ENCODE measurements around the gene STRN4.

The STRN4 gene

DNA sequence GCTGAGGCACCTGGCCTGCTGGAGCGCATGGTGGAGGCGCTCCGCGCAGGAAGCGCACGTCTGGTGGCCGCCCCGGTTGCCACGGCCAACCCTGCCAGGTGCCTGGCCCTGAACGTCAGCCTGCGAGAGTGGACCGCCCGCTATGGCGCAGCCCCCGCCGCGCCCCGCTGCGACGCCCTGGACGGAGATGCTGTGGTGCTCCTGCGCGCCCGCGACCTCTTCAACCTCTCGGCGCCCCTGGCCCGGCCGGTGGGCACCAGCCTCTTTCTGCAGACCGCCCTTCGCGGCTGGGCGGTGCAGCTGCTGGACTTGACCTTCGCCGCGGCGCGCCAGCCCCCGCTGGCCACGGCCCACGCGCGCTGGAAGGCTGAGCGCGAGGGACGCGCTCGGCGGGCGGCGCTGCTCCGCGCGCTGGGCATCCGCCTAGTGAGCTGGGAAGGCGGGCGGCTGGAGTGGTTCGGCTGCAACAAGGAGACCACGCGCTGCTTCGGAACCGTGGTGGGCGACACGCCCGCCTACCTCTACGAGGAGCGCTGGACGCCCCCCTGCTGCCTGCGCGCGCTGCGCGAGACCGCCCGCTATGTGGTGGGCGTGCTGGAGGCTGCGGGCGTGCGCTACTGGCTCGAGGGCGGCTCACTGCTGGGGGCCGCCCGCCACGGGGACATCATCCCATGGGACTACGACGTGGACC is 9.7 kb upstream of the STRN4 start:
- Histone ChIP-seq H3K27me3 (ENCODE audit: control insufficient read depth in 1 of 2, insufficient read depth in 2 of 2, low read length in 2 of 2) (no peaks in the 10 kb centered on the region), H3K4me3 (ENCODE audit: low read length in 2 of 2) (no peak overlapping the region), H3K36me3 (ENCODE audit: control insufficient read depth in 2 of 2, insufficient read depth in 2 of 2, low read length in 2 of 2) (peaks cover 0 to 16% of the 10 kb centered on the region in 2 donors), H3K9ac (ENCODE audit: low read length in 2 of 2) (no peak overlapping the region), H3K27ac (ENCODE audit: low read length) (no peak overlapping the region), H3K4me1 (ENCODE audit: control insufficient read depth, insufficient read depth, low read length) (peaks cover 11% of the 10 kb centered on the region), H3K9me3 (ENCODE audit: control insufficient read depth in 2 of 2, low read length in 2 of 2) (no peaks in the 10 kb centered on the region)

DNA sequence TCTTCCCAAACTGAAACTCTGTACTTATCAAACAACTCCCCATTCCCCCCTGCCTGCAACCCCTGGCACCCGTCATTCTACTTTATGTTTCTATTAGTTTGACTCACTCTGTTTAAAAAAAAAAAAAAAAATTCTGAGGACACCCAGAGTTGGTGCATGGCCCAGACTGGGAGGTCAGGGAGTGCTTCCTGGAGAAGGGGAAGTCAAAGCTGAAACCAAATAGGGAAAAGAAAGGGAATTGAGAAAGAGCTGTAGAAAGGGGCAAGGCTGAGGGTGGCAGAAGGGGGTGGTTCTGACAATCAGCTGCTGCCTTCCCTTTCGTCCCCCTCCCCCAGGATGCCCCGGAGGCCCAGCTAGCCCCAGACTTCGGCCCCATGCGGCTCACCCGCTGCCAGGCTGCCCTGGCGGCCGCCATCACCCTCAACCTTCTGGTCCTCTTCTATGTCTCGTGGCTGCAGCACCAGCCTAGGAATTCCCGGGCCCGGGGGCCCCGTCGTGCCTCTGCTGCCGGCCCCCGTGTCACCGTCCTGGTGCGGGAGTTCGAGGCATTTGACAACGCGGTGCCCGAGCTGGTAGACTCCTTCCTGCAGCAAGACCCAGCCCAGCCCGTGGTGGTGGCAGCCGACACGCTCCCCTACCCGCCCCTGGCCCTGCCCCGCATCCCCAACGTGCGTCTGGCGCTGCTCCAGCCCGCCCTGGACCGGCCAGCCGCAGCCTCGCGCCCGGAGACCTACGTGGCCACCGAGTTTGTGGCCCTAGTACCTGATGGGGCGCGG is 9.0 kb upstream of the STRN4 start:
- Histone ChIP-seq H3K36me3 (ENCODE audit: control insufficient read depth in 2 of 2, insufficient read depth in 2 of 2, low read length in 2 of 2) (peaks cover 0 to 16% of the 10 kb centered on the region in 2 donors), H3K9me3 (ENCODE audit: control insufficient read depth in 2 of 2, low read length in 2 of 2) (no peaks in the 10 kb centered on the region), H3K27me3 (ENCODE audit: control insufficient read depth in 1 of 2, insufficient read depth in 2 of 2, low read length in 2 of 2) (no peaks in the 10 kb centered on the region), H3K4me1 (ENCODE audit: control insufficient read depth, insufficient read depth, low read length) (peaks cover 12% of the 10 kb centered on the region), H3K27ac (ENCODE audit: low read length) (no peak overlapping the region), H3K4me3 (ENCODE audit: low read length in 2 of 2) (no peak overlapping the region), H3K9ac (ENCODE audit: low read length in 2 of 2) (no peak overlapping the region)

DNA sequence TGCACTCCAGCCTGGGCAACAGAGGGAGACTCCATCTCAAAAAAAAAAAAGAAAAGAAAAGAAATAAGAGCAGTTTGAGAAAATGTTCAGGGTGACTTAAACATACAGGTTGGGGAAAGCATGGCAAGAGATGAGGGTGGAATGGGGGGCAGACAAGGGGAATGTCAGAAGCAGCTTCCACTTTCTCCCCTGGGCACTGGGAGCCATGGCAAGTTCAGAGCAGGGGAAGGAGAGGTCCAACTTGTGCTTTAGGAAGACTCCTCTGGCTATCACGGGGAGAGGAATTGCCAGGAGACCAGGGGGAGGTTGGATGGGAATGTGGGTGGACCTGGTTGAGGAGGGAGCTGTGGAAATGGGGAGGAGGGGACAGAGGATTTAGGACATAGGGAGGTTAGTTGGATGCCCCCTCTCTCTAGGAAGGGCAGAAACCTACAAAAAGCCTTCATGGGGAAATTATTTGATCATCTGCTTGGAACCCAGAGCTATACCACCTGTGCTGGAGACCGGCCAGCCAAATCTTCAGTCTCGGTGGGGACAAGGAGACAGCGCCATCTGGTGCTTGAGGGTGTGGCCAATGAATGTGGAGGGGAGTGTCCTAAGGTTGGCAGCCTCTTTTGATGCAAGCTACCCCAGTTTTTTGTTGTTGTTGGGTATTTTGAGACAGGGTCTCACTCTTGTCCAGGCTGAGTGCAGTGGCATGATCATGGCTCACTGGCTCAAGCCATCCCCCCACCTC is 7.3 kb upstream of the STRN4 start:
- Histone ChIP-seq H3K36me3 (ENCODE audit: control insufficient read depth in 2 of 2, insufficient read depth in 2 of 2, low read length in 2 of 2) (peaks cover 0 to 20% of the 10 kb centered on the region in 2 donors), H3K27me3 (ENCODE audit: control insufficient read depth in 1 of 2, insufficient read depth in 2 of 2, low read length in 2 of 2) (no peaks in the 10 kb centered on the region), H3K27ac (ENCODE audit: low read length) (no peak overlapping the region), H3K4me3 (ENCODE audit: low read length in 2 of 2) (no peak overlapping the region), H3K4me1 (ENCODE audit: control insufficient read depth, insufficient read depth, low read length) (peaks cover 15% of the 10 kb centered on the region), H3K9me3 (ENCODE audit: control insufficient read depth in 2 of 2, low read length in 2 of 2) (no peaks in the 10 kb centered on the region), H3K9ac (ENCODE audit: low read length in 2 of 2) (no peak overlapping the region)

DNA sequence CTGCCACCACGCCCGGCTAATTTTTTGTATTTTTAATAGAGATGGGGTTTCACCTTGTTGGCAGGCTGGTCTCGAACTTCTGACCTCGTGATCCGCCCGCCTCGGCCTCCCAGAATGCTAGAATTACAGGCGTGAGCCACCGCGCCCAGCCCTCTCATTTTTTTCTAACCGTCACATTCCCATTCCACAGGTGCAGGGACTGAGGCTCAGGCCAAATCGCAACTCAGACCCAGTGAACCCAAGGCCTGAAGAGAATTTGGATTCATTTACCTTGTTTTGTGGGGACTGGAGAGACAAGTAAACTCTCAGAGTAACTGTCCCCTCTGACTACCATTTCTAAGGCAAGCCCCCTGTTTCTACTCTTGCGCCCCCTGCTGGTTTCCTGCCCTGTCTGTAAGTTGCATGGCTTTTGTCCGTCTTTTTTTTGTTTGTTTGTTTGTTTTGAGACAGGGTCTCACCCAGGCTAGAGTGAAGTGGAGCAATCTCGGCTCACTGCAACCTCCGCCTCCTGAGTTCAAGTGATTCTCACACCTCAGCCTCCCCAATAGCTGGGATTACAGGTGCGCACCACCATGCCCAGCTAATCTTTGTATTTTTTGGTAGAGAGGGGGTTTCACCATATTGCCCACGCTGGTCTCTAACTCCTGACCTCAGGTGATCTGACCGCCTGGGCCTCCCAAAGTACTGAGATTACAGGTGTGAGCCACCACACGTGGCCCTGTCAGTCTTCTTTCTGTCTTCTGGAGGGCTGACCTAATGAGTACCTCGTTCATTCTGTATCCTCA is 2.3 kb upstream of the STRN4 start:
- Histone ChIP-seq H3K36me3 (ENCODE audit: control insufficient read depth in 2 of 2, insufficient read depth in 2 of 2, low read length in 2 of 2) (peaks cover 0 to 12% of the 10 kb centered on the region in 2 donors), H3K27ac (ENCODE audit: low read length) (no peak overlapping the region), H3K9me3 (ENCODE audit: control insufficient read depth in 2 of 2, low read length in 2 of 2) (no peaks in the 10 kb centered on the region), H3K4me1 (ENCODE audit: control insufficient read depth, insufficient read depth, low read length) (peaks cover 30% of the 10 kb centered on the region), H3K9ac (ENCODE audit: low read length in 2 of 2) (no peak overlapping the region), H3K4me3 (ENCODE audit: low read length in 2 of 2) (no peak overlapping the region), H3K27me3 (ENCODE audit: control insufficient read depth in 1 of 2, insufficient read depth in 2 of 2, low read length in 2 of 2) (no peaks in the 10 kb centered on the region)

DNA sequence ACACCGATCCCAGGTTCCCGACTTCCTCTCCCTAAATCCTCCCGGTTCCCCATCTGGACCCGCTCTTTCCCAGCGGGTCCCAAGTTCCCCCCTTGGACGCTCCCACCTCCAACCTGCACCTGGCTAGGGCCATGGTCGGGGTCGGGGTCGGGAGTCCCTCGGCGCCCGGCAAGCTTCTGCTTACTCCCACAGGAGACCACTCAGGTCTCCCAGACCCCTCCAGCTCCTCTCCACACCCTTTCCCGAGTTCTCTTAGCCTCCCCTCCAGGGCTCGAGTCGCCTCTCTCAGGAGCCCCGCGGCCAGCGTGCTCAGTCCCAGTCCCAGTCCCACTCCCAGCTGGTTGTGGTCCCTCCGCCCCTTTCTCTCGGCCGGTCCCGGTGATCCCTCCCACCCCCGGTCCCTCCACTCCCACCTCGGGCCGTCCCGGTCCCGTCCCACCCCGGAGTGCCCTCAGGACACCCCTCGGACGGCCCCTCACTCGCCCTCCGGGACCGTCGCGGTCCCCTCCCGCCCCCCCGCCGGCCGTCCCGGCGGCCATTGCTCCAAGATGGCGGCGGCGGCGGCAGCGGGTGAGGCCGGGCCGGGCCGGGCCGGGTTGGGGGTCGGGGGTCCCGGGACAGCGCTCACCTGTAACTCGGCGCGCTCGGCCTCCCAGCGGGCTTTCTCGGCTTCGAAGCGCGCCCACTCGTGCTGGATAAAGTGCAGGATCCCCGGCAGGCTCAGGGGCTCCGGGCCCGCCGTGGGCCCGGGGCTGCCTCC is 549 bp downstream of the STRN4 start, which contains the start of gene FKRP:
FKRP (plus strand) TSS at position 537 of the 760 bp plus-strand sequence. CDS start 9,394 bp downstream, outside the sequence.
- Histone ChIP-seq H3K4me3 (ENCODE audit: low read length in 2 of 2) (peak within 1 kb of the TSS; percentile 88 to 89), H3K36me3 (ENCODE audit: control insufficient read depth in 2 of 2, insufficient read depth in 2 of 2, low read length in 2 of 2) (peaks cover 4 to 5% of the 10 kb centered on the region in 2 donors), H3K9ac (ENCODE audit: low read length in 2 of 2) (peak within 1 kb of the TSS; percentile 76 to 92), H3K27ac (ENCODE audit: low read length) (no peak within 1 kb of the TSS), H3K9me3 (ENCODE audit: control insufficient read depth in 2 of 2, low read length in 2 of 2) (no peaks in the 10 kb centered on the region), H3K4me1 (ENCODE audit: control insufficient read depth, insufficient read depth, low read length) (peaks cover 45% of the 10 kb centered on the region), H3K27me3 (ENCODE audit: control insufficient read depth in 1 of 2, insufficient read depth in 2 of 2, low read length in 2 of 2) (no peaks in the 10 kb centered on the region)

DNA sequence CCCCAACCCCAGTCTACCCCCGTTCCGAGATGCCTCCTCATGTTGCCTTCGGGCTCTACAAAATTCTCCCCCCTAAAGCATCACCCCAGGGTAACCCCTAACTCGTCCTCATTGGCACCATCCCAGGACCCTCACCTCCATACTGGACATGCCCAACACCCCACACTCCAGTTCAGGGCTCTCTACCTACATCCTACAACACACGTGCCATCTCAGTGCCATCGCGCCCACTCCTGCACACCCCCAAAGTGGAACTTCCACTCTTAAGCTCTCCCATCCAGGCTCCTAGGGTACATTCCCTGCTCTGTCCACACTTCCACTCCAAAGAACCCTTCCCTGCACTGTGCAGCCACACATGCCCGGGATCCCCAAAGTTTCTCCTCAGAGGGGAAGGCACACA is 1.2 kb downstream of the STRN4 start:
- H3K4me3 ChIP-seq (ENCODE audit: low read length in 2 of 2) = peak overlapping the region; percentile 88 to 89
- peaks cover 48% of the 10 kb centered on the region for H3K4me1 ChIP-seq (ENCODE audit: control insufficient read depth, insufficient read depth, low read length)
- no peaks in the 10 kb centered on the region for H3K9me3 ChIP-seq (ENCODE audit: control insufficient read depth in 2 of 2, low read length in 2 of 2)
- peak overlapping the region; percentile 76 to 92 for H3K9ac ChIP-seq (ENCODE audit: low read length in 2 of 2)
- H3K27ac ChIP-seq (ENCODE audit: low read length) = no peak overlapping the region
- H3K27me3 ChIP-seq (ENCODE audit: control insufficient read depth in 1 of 2, insufficient read depth in 2 of 2, low read length in 2 of 2) = no peaks in the 10 kb centered on the region
- H3K36me3 ChIP-seq (ENCODE audit: control insufficient read depth in 2 of 2, insufficient read depth in 2 of 2, low read length in 2 of 2) = peaks cover 4 to 5% of the 10 kb centered on the region in 2 donors

DNA sequence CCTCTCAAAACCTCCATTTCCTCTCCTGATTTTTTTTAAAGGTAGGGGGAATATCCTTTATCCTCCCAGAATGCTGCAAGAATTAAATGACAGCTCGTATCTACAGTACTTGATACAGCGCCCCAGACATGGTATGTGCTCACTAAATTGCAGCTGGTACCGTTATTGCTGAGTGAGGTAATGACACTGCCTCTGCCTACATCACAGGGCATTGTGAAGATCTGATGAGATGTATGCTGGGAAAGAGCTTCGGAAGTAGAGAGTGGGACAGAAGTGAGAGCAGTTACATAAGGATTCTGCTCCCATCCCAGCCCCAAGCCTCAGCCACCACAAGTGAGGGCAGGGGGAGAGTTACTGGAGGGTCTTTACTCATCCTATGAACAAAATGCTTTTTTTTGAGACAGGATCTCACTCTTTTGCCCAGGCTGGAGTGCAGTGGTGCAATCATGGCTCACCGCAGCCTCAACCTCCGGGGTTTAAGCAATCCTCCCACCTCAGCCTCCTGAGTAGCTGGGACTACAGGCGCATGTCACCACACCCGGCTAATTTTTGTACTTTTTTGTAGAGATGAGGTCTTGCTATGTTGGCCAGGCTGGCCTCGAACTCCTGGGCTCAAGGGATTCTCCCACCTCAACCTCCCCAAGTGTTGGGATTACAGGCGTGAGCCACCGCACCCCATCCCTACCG is 2.1 kb downstream of the STRN4 start:
- H3K27ac ChIP-seq (ENCODE audit: low read length) = no peak overlapping the region
- H3K9ac ChIP-seq (ENCODE audit: low read length in 2 of 2) = no peak overlapping the region
- no peaks in the 10 kb centered on the region for H3K27me3 ChIP-seq (ENCODE audit: control insufficient read depth in 1 of 2, insufficient read depth in 2 of 2, low read length in 2 of 2)
- peaks cover 2 to 5% of the 10 kb centered on the region in 2 donors for H3K36me3 ChIP-seq (ENCODE audit: control insufficient read depth in 2 of 2, insufficient read depth in 2 of 2, low read length in 2 of 2)
- H3K4me3 ChIP-seq (ENCODE audit: low read length in 2 of 2) = peak overlapping the region in 1 of 2 donors; percentile 88
- no peaks in the 10 kb centered on the region for H3K9me3 ChIP-seq (ENCODE audit: control insufficient read depth in 2 of 2, low read length in 2 of 2)
- H3K4me1 ChIP-seq (ENCODE audit: control insufficient read depth, insufficient read depth, low read length) = peaks cover 55% of the 10 kb centered on the region

DNA sequence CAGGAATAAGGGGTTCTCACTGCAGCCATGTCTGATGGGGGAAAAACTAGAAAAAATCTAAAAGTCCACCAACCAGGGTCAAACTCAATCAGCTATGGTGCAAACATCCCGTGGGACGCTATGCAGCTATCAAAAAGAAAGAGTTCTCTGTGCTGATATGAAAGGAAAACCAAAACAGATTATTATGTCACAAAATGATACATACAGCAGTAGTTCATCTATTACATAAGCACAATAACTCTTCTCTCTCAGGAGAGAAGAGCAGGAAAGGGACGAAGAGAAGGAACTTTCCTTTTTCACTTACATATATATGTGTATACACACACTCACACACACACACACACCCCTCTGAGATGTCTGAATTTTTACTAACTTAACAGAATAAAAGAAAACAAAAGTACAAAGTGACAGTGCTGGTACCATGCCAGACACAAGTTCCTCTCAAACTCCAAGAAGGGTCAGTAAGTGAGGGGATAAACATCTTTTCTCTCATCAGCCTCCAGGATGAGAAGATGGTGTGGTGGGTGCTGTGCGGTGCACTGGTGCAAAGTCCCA is 3.2 kb downstream of the STRN4 start:
- Histone ChIP-seq H3K4me3 (ENCODE audit: low read length in 2 of 2) (no peak overlapping the region), H3K9ac (ENCODE audit: low read length in 2 of 2) (no peak overlapping the region), H3K9me3 (ENCODE audit: control insufficient read depth in 2 of 2, low read length in 2 of 2) (no peaks in the 10 kb centered on the region), H3K4me1 (ENCODE audit: control insufficient read depth, insufficient read depth, low read length) (peaks cover 61% of the 10 kb centered on the region), H3K27ac (ENCODE audit: low read length) (no peak overlapping the region), H3K27me3 (ENCODE audit: control insufficient read depth in 1 of 2, insufficient read depth in 2 of 2, low read length in 2 of 2) (no peaks in the 10 kb centered on the region), H3K36me3 (ENCODE audit: control insufficient read depth in 2 of 2, insufficient read depth in 2 of 2, low read length in 2 of 2) (peaks cover 7 to 8% of the 10 kb centered on the region in 2 donors)

DNA sequence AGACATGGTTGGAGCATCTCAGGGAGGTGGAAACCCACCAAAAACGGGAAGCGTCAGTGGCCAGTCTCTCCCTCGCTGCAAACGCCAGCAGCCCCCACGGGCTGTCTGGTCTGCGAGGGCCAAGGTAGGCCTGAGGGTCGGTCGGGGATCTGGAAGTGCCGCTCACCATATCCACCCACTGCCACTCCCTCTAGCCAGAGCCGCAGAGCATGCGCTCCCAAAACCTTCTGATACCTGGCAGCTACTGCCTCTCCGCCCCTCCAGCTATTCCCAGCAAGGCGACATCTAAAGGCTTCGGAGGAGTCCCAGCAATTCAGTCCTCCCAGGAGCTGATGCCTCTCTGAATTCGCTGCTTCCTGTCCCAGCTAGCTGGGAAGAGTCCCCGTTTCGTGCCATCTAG is 4.8 kb downstream of the STRN4 start:
- no peak overlapping the region for H3K27ac ChIP-seq (ENCODE audit: low read length)
- peaks cover 64% of the 10 kb centered on the region for H3K4me1 ChIP-seq (ENCODE audit: control insufficient read depth, insufficient read depth, low read length)
- no peaks in the 10 kb centered on the region for H3K27me3 ChIP-seq (ENCODE audit: control insufficient read depth in 1 of 2, insufficient read depth in 2 of 2, low read length in 2 of 2)
- H3K9me3 ChIP-seq (ENCODE audit: control insufficient read depth in 2 of 2, low read length in 2 of 2) = no peaks in the 10 kb centered on the region
- no peak overlapping the region for H3K9ac ChIP-seq (ENCODE audit: low read length in 2 of 2)
- peaks cover 12 to 19% of the 10 kb centered on the region in 2 donors for H3K36me3 ChIP-seq (ENCODE audit: control insufficient read depth in 2 of 2, insufficient read depth in 2 of 2, low read length in 2 of 2)
- no peak overlapping the region for H3K4me3 ChIP-seq (ENCODE audit: low read length in 2 of 2)

Data from stomach smooth muscle (tissue), 2 donors.